Esophagus muscularis mucosa (tissue), 4 donors: ENCODE measurements around the gene OR52B2. TPM values are rescaled to one million over a fixed set of nuclear protein-coding genes. Genes with fewer than 3 reads are reported as not detected.

ENCODE experiments used
- DNase-seq: peaks from one replicate; pipeline ENCODE4 v3.0.0-alpha.2; 2017; ENCODE audit errors: extremely low spot score
- H3K27ac ChIP-seq, 4 donors: fragments of 200-600 bp; sonication (generic); replicated peaks in 1 of 4; 1 replicate in 3 of 4; 2 replicates in 1 of 4; pipeline ENCODE4 v1.5.1; 2016 to 2019; ENCODE audit warnings: mild to moderate bottlenecking in 1 of 4
- H3K27me3 ChIP-seq, 4 donors: fragments of 200-600 bp; sonication (generic); one replicate each; pipeline versions ENCODE4 v1.5.1 to v1.6.0; 2016 to 2019
- H3K36me3 ChIP-seq, 4 donors: fragments of 200-600 bp; sonication (generic); one replicate each; pipeline ENCODE4 v1.5.1; 2016 to 2019
- H3K4me1 ChIP-seq, 4 donors: fragments of 200-600 bp; sonication (generic); one replicate each; pipeline ENCODE4 v1.5.1; 2016 to 2019
- H3K4me3 ChIP-seq, 4 donors: fragments of 200-600 bp; sonication (generic); 1 replicate in 2 of 4; 2 replicates in 2 of 4; pipeline ENCODE4 v1.5.1; 2016 to 2019; ENCODE audit warnings: mild to moderate bottlenecking in 4 of 4, moderate library complexity in 1 of 4
- H3K9me3 ChIP-seq, 4 donors: fragments of 200-600 bp; sonication (generic); 1 replicate in 3 of 4; 2 replicates in 1 of 4; pipeline ENCODE4 v1.5.1; 2016 to 2019
- CTCF ChIP-seq, 3 experiments: fragments of 200-600 bp in 2 of 3; fragments of 450-650 bp in 1 of 3; sonication (generic) in 2 of 3; IDR thresholded peaks; one replicate each; pipeline ENCODE4 v1.5.1; 2017 to 2019; ENCODE audit warnings: antibody characterized with exemption in 3 of 3, mild to moderate bottlenecking in 2 of 3, moderate library complexity in 1 of 3
- EP300 ChIP-seq: sonication (generic); formaldehyde crosslinking; IDR thresholded peaks from one replicate; pipeline ENCODE4 v1.6.1; 2017; ENCODE audit warnings: antibody characterized with exemption
- POLR2A ChIP-seq: fragments of 450-650 bp; IDR thresholded peaks from one replicate; pipeline ENCODE4 v1.6.1; 2017; ENCODE audit warnings: antibody characterized with exemption, moderate library complexity, mild to moderate bottlenecking, low read depth
- POLR2AphosphoS5 ChIP-seq, 2 donors: sonication (generic); formaldehyde crosslinking; IDR thresholded peaks; one replicate each; pipeline ENCODE4 v1.6.1; 2017; ENCODE audit warnings: antibody characterized with exemption in 2 of 2
- WGBS: methylation state at CpG from one replicate; pipeline ENCODE4 v1.1.5; 2018; 5-methylcytosine and 5-hydroxymethylcytosine counted together
- intact Hi-C: fragments of 100-400 bp; cut with DNase I; formaldehyde crosslinking; loops from one replicate; pipeline ENCODE4 v1.15.1; 2023
- total RNA-seq, 4 donors: library from RNA; depleted of rRNA; stranded (reverse); fragments of >200 nt; gene quantifications; one replicate each; pipeline versions ENCODE4 v1.1.0 to v1.2.1, GENCODE V29; 2016

The OR52B2 gene
- total RNA-seq, 4 donors from 2014 or later = not detected

- Histone ChIP-seq H3K27me3 (no peaks in the 10 kb centered on the region), H3K9me3 (no peaks in the 10 kb centered on the region), H3K36me3 (no peaks in the 10 kb centered on the region), H3K27ac (no peak within 1 kb of the TSS), H3K4me3 (no peak within 1 kb of the TSS), H3K4me1 (no peaks in the 10 kb centered on the region)
- peak; percentile 57 for DNase-seq
- intact Hi-C loops = no loop called here
- WGBS = 100% methylated on average over 4 of the region's 5 CpGs
- no peak for TF ChIP-seq EP300
- no peak for TF ChIP-seq POLR2A
- no peak for TF ChIP-seq CTCF (IDR thresholded peaks at IDR 0.05)
- TF ChIP-seq POLR2AphosphoS5 (IDR thresholded peaks at IDR 0.05) = no peak
These were observed 29.2 kb upstream of the OR52B2 start, which contains the start of gene OR52W1 for GRCh38 chr11:6199174-6199810. OR52W1 (plus strand) TSS chr11:6199224; CDS start chr11:6199224, 0 bp downstream.

GRCh38 chr11:6197466-6198200 lies 27.5 kb upstream of the OR52B2 start:
- no peaks in the 10 kb centered on the region for H3K9me3 ChIP-seq
- H3K4me3 ChIP-seq = no peak overlapping the region
- H3K27ac ChIP-seq = no peak overlapping the region
- 70% methylated on average over 4 of the region's 4 CpGs for WGBS
- TF ChIP-seq EP300 (no peak), POLR2A (no peak), CTCF (IDR thresholded peaks at IDR 0.05) (no peak), POLR2AphosphoS5 (IDR thresholded peaks at IDR 0.05) (no peak)
- DNase-seq = peak; percentile 53
- intact Hi-C loops = no loop called here
- H3K4me1 ChIP-seq = no peaks in the 10 kb centered on the region
- H3K27me3 ChIP-seq = no peaks in the 10 kb centered on the region
- H3K36me3 ChIP-seq = no peaks in the 10 kb centered on the region

GRCh38 chr11:6196396-6196795 lies 26.3 kb upstream of the OR52B2 start:
- DNase-seq = no peak
- Histone ChIP-seq H3K36me3 (no peaks in the 10 kb centered on the region), H3K4me3 (no peak overlapping the region), H3K9me3 (no peaks in the 10 kb centered on the region), H3K27me3 (no peaks in the 10 kb centered on the region), H3K4me1 (no peaks in the 10 kb centered on the region), H3K27ac (no peak overlapping the region)
- 51% methylated on average over 4 of the region's 4 CpGs for WGBS
- TF ChIP-seq POLR2AphosphoS5 (IDR thresholded peaks at IDR 0.05) = no peak
- TF ChIP-seq EP300 = no peak
- TF ChIP-seq CTCF (IDR thresholded peaks at IDR 0.05) = no peak
- no peak for TF ChIP-seq POLR2A
- intact Hi-C loops = no loop called here

GRCh38 chr11:6194065-6194581 lies 24.0 kb upstream of the OR52B2 start:
- TF ChIP-seq POLR2AphosphoS5 (IDR thresholded peaks at IDR 0.05) (no peak), EP300 (no peak), POLR2A (no peak), CTCF (IDR thresholded peaks at IDR 0.05) (no peak)
- no peaks in the 10 kb centered on the region for H3K27me3 ChIP-seq
- WGBS = 62% methylated on average over 1 of the region's 1 CpG
- DNase-seq = peak; percentile 70
- intact Hi-C loops = no loop called here
- H3K4me1 ChIP-seq = no peaks in the 10 kb centered on the region
- H3K4me3 ChIP-seq = no peak overlapping the region
- no peaks in the 10 kb centered on the region for H3K36me3 ChIP-seq
- H3K27ac ChIP-seq = no peak overlapping the region
- H3K9me3 ChIP-seq = no peaks in the 10 kb centered on the region
